HEK293 (cell line): Measurements from ENCODE around the gene PLB1.
A peak's percentile ranks its signal among the peaks of the same experiment; 100 is the strongest.

Experiments used
- BCL11B ChIP-seq: fragments of 450-650 bp; formaldehyde crosslinking; IDR thresholded peaks from 2 replicates; pipeline ENCODE4 v1.5.1; 2016; ENCODE audit warnings: low read depth, missing biosample characterization, missing genetic modification characterization
- CTCF ChIP-seq: fragments of 450-650 bp; formaldehyde crosslinking; IDR thresholded peaks from 2 replicates; pipeline ENCODE4 v1.5.1; 2016; ENCODE audit warnings: missing biosample characterization, missing genetic modification characterization
- PATZ1 ChIP-seq: fragments of 450-650 bp; formaldehyde crosslinking; IDR thresholded peaks from 2 replicates; pipeline ENCODE4 v1.5.1; 2016; ENCODE audit warnings: missing biosample characterization, missing genetic modification characterization
- PRDM10 ChIP-seq: fragments of 450-650 bp; formaldehyde crosslinking; IDR thresholded peaks from 2 replicates; pipeline ENCODE4 v1.5.1; 2016; ENCODE audit warnings: missing biosample characterization, missing genetic modification characterization
- REST ChIP-seq: fragments of 450-650 bp; formaldehyde crosslinking; IDR thresholded peaks from 2 replicates; pipeline ENCODE4 v1.5.1; 2016; ENCODE audit warnings: missing biosample characterization, missing genetic modification characterization
- YY2 ChIP-seq: fragments of 450-650 bp; formaldehyde crosslinking; IDR thresholded peaks from 2 replicates; pipeline ENCODE4 v1.5.1; 2016; ENCODE audit warnings: missing biosample characterization, missing genetic modification characterization
- ZBTB17 ChIP-seq: fragments of 450-650 bp; formaldehyde crosslinking; IDR thresholded peaks from 2 replicates; pipeline ENCODE4 v1.5.1; 2016; ENCODE audit warnings: missing biosample characterization, missing genetic modification characterization
- ZFHX2 ChIP-seq: fragments of 450-650 bp; formaldehyde crosslinking; conservative IDR thresholded peaks from 2 replicates; pipeline ENCODE4 v1.5.1; 2016; ENCODE audit warnings: missing biosample characterization, missing genetic modification characterization
- ZNF394 ChIP-seq: fragments of 450-650 bp; formaldehyde crosslinking; IDR thresholded peaks from 2 replicates; pipeline ENCODE4 v1.5.1; 2016; ENCODE audit warnings: missing biosample characterization, missing genetic modification characterization, mild to moderate bottlenecking, moderate library complexity, borderline replicate concordance
- ZNF777 ChIP-seq: fragments of 450-650 bp; formaldehyde crosslinking; IDR thresholded peaks from 2 replicates; pipeline ENCODE4 v1.5.1; 2017; ENCODE audit warnings: missing biosample characterization, missing genetic modification characterization, borderline replicate concordance
- ZSCAN5A ChIP-seq: fragments of 450-650 bp; formaldehyde crosslinking; IDR thresholded peaks from 2 replicates; pipeline ENCODE4 v1.5.1; 2016; ENCODE audit warnings: missing biosample characterization, missing genetic modification characterization

- TF ChIP-seq REST (tag by site-specific recombination) (no peak), CTCF (peak; percentile 78), YY2 (tag by site-specific recombination) (no peak), ZSCAN5A (tag by site-specific recombination) (no peak), ZBTB17 (peak; percentile 71), ZNF394 (tag by site-specific recombination) (no peak), BCL11B (tag by site-specific recombination) (no peak), PRDM10 (tag by site-specific recombination) (peak; percentile 44; the same call in 1 of the 2 replicates), PATZ1 (tag by site-specific recombination) (peak; percentile 42; the same call in 1 of the 2 replicates), ZNF777 (tag by site-specific recombination) (no peak), ZFHX2 (no peak)
Observed at GRCh38 chr2:28594332-28595108, 98.7 kb downstream of the PLB1 start.
